ENCODE results near the gene RERE. TPM values are rescaled to one million over a fixed set of nuclear protein-coding genes. Genes with fewer than 3 reads are reported as not detected.
A peak's percentile ranks its signal among the peaks of the same experiment; 100 is the strongest.

RERE gene
- total RNA-seq, 1 experiment from 2014 or later = 40.6 TPM

DNA sequence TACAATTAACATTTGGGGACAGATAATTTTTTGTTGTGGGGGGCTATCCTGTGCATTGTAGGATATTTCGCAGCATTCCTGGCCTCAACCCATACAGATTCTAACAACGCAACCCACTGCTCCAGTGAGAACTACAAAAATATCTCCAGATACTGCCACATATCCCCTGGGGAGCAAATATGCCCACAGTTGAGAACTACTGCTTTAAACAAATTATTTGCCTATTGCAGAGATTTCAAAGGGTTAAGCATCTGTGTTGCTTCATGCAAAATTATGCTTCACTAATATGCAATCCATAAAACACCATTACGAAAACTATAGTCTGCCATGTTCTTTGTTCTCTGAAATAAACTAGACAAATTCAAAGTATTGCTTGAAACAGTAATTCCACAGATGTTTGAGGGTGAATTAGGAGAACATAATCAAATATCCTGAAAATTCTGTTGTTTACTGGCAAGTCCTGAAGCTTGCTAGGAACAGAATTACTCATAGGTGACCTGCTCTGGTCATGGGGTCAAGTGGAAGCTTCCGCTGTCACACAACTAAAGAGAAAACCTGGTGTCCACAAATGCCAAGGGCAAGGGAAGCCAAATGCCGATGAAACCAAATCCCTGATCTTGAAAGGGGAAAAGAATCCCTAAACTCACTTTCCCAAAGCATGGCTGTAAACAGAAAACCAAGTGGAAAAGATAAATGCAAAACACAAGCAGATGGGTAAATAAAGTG, 149.4 kb downstream of the RERE start:
- no peak for DNase-seq (ENCODE audit: low read depth, low spot score)
- no peak for ATAC-seq
- H3K36me3 ChIP-seq (ENCODE audit: control insufficient read depth in 1 of 2, insufficient read depth in 2 of 2, low read length in 2 of 2) = no peaks in the 10 kb centered on the region
- H3K4me2 ChIP-seq (ENCODE audit: low read length) = peak overlapping the region; percentile 20; the same call in 1 of the 2 replicates
- RAD21 ChIA-PET (ENCODE audit: low non-redundant PET in 1 of 2, low total read pairs in 2 of 2, uncharacterized antibody in 2 of 2, unreplicated experiment in 2 of 2) = no interaction called here
- peaks cover 60% of the 10 kb centered on the region for H3K79me2 ChIP-seq (ENCODE audit: insufficient read depth, low read length)
- H3K27ac ChIP-seq (ENCODE audit: low read depth, low read length) = no peak overlapping the region
- no peaks in the 10 kb centered on the region for H3K27me3 ChIP-seq (ENCODE audit: insufficient read depth, low read length)
- H4K20me1 ChIP-seq (ENCODE audit: insufficient read depth) = no peaks in the 10 kb centered on the region; the same call in 1 of the 2 replicates
- H3K4me1 ChIP-seq (ENCODE audit: control insufficient read depth in 1 of 2, insufficient read depth in 2 of 2, low read length in 2 of 2) = peaks cover 4 to 9% of the 10 kb centered on the region in 2 experiments
- no peak overlapping the region for H2AFZ ChIP-seq (ENCODE audit: low read depth, low read length, poor library complexity, severe bottlenecking)
- TF ChIP-seq CEBPB (IDR thresholded peaks at IDR 0.05; ENCODE audit: low read depth) (no peak), RAD21 (IDR thresholded peaks at IDR 0.05; ENCODE audit: low read depth) (no peak), EZH2 (IDR thresholded peaks at IDR 0.05) (no peak), SIN3A (IDR thresholded peaks at IDR 0.05; ENCODE audit: low read depth) (no peak), EZH2phosphoT487 (IDR thresholded peaks at IDR 0.05; ENCODE audit: borderline replicate concordance) (no peak), POLR2A (IDR thresholded peaks at IDR 0.05; ENCODE audit: borderline replicate concordance, extremely low read depth, insufficient read depth, insufficient read length) (no peak)
- TF ChIP-seq, protein P1, sequence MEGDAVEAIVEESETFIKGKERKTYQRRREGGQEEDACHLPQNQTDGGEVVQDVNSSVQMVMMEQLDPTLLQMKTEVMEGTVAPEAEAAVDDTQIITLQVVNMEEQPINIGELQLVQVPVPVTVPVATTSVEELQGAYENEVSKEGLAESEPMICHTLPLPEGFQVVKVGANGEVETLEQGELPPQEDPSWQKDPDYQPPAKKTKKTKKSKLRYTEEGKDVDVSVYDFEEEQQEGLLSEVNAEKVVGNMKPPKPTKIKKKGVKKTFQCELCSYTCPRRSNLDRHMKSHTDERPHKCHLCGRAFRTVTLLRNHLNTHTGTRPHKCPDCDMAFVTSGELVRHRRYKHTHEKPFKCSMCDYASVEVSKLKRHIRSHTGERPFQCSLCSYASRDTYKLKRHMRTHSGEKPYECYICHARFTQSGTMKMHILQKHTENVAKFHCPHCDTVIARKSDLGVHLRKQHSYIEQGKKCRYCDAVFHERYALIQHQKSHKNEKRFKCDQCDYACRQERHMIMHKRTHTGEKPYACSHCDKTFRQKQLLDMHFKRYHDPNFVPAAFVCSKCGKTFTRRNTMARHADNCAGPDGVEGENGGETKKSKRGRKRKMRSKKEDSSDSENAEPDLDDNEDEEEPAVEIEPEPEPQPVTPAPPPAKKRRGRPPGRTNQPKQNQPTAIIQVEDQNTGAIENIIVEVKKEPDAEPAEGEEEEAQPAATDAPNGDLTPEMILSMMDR (IDR thresholded peaks at IDR 0.05 in 2 of 3, conservative IDR thresholded peaks at IDR 0.05 in 1 of 3; ENCODE audit: borderline replicate concordance in 1 of 3, insufficient read depth in 1 of 3, low read depth in 2 of 3, low read length in 2 of 3) = no peak
- TF ChIP-seq, protein P2, sequence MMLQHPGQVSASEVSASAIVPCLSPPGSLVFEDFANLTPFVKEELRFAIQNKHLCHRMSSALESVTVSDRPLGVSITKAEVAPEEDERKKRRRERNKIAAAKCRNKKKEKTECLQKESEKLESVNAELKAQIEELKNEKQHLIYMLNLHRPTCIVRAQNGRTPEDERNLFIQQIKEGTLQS (IDR thresholded peaks at IDR 0.05) = no peak
- TF ChIP-seq, protein P3, sequence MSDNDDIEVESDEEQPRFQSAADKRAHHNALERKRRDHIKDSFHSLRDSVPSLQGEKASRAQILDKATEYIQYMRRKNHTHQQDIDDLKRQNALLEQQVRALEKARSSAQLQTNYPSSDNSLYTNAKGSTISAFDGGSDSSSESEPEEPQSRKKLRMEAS (IDR thresholded peaks at IDR 0.05) = no peak
- intact Hi-C loops (cut with micrococcal nuclease) = no loop called here
- no peaks in the 10 kb centered on the region for H3K9me3 ChIP-seq (ENCODE audit: control insufficient read depth in 1 of 2, insufficient read depth in 1 of 2, low read depth in 1 of 2, low read length in 2 of 2)
- POLR2A ChIA-PET = no interaction called here
- CTCF ChIA-PET = no interaction called here
- H3K9me2 ChIP-seq (ENCODE audit: insufficient read depth) = no peaks in the 10 kb centered on the region
- no TSS peak for BruUV-seq (replicated peaks)
- H3K4me3 ChIP-seq (replicated peaks in 1 of 2; ENCODE audit: low read depth in 1 of 2, low read length in 2 of 2) = no peak overlapping the region
- no peak overlapping the region for H3K9ac ChIP-seq (ENCODE audit: low read length)
